ENCODE results near the gene OLR1. TPM values are rescaled to one million over a fixed set of nuclear protein-coding genes. Genes with fewer than 3 reads are reported as not detected.
A peak's percentile ranks its signal among the peaks of the same experiment; 100 is the strongest.

Gene OLR1
- total and polyA plus RNA-seq, 2 donors (not counting 3 experiments of a cell fraction or from before 2014, with no cell fraction given), result not detected

GRCh38 chr12:10215436-10215835 lies 43.5 kb upstream of the OLR1 start:
- H3K4me1 ChIP-seq (ENCODE audit: control insufficient read depth, extremely low read depth, insufficient read depth, low read length), result peaks cover 17% of the 10 kb centered on the region
- BruUV-seq (replicated peaks), result no TSS peak
- no peaks in the 10 kb centered on the region for H4K20me1 ChIP-seq (replicated peaks; ENCODE audit: control insufficient read depth, extremely low read depth, insufficient read depth, low read length)
- no peak for TF ChIP-seq MAX (IDR thresholded peaks at IDR 0.05; ENCODE audit: insufficient read depth, insufficient read length)
- TF ChIP-seq MYC (IDR thresholded peaks at IDR 0.05; ENCODE audit: low read depth, low read length), result no peak
- TF ChIP-seq, protein P1, sequence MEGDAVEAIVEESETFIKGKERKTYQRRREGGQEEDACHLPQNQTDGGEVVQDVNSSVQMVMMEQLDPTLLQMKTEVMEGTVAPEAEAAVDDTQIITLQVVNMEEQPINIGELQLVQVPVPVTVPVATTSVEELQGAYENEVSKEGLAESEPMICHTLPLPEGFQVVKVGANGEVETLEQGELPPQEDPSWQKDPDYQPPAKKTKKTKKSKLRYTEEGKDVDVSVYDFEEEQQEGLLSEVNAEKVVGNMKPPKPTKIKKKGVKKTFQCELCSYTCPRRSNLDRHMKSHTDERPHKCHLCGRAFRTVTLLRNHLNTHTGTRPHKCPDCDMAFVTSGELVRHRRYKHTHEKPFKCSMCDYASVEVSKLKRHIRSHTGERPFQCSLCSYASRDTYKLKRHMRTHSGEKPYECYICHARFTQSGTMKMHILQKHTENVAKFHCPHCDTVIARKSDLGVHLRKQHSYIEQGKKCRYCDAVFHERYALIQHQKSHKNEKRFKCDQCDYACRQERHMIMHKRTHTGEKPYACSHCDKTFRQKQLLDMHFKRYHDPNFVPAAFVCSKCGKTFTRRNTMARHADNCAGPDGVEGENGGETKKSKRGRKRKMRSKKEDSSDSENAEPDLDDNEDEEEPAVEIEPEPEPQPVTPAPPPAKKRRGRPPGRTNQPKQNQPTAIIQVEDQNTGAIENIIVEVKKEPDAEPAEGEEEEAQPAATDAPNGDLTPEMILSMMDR (IDR thresholded peaks at IDR 0.05; ENCODE audit: extremely low read depth in 1 of 2, insufficient read depth in 1 of 2, low read depth in 1 of 2, low read length in 2 of 2), result no peak
- TF ChIP-seq POLR2A (IDR thresholded peaks at IDR 0.05; ENCODE audit: low read depth, low read length), result no peak
- TF ChIP-seq FOS (IDR thresholded peaks at IDR 0.05; ENCODE audit: borderline replicate concordance, insufficient read depth, low read length), result no peak
- TF ChIP-seq POLR2AphosphoS5 (IDR thresholded peaks at IDR 0.05; ENCODE audit: insufficient read depth, low read depth, low read length), result no peak
- no peak for TF ChIP-seq GATA2 (IDR thresholded peaks at IDR 0.05; ENCODE audit: insufficient read depth, insufficient read length, low read depth, low read length)
- no peak for TF ChIP-seq JUN (IDR thresholded peaks at IDR 0.05; ENCODE audit: borderline replicate concordance, insufficient read depth, insufficient read length, low read depth)
- ChIA-PET CTCF (interaction anchor here (1.5 to 4.0 kb wide), 3 partner anchors 61 to 535 kb away, joined by 3 to 22 read pairs (median 6); no protein-coding TSS in a partner anchor), POLR2A (no interaction called here)
- intact Hi-C loops (cut with micrococcal nuclease), result no loop called here
- H3K36me3 ChIP-seq (ENCODE audit: control insufficient read depth in 2 of 2, extremely low read depth in 1 of 2, insufficient read depth in 2 of 2, low read length in 2 of 2), result peaks cover 6 to 7% of the 10 kb centered on the region in 2 experiments
- H3K27me3 ChIP-seq (ENCODE audit: control insufficient read depth in 2 of 2, insufficient read depth in 2 of 2, low read length in 2 of 2), result no peaks in the 10 kb centered on the region
- H3K4me3 ChIP-seq (replicated peaks in 1 of 3; ENCODE audit: insufficient read depth in 1 of 3, low read depth in 1 of 3, low read length in 3 of 3), result peak overlapping the region in 1 of 3 experiments; percentile 93
- H2AFZ ChIP-seq (ENCODE audit: low read depth, low read length), result no peak overlapping the region
- FAIRE-seq (no peak), DNase-seq (ENCODE audit: low read depth, low spot score) (no peak)
- H3K9ac ChIP-seq (replicated peaks; ENCODE audit: extremely low read depth, insufficient read depth, low read length), result no peak overlapping the region
- dilution Hi-C loops (cut with MboI; ENCODE audit: extremely low pct_ligation_motif_present, low sequenced_read_pairs), result no loop called here
- peak overlapping the region; percentile 96 for H3K27ac ChIP-seq (ENCODE audit: insufficient read depth, low read depth, low read length)
- peaks cover 38% of the 10 kb centered on the region for H3K79me2 ChIP-seq (ENCODE audit: control insufficient read depth, insufficient read depth, low read length)
- H3K4me2 ChIP-seq (ENCODE audit: insufficient read depth, low read length), result peak overlapping the region; percentile 100
- no peaks in the 10 kb centered on the region for H3K9me1 ChIP-seq (replicated peaks; ENCODE audit: control insufficient read depth, extremely low read depth, insufficient read depth, low read length)
- H3K9me3 ChIP-seq (replicated peaks; ENCODE audit: control insufficient read depth, insufficient read depth, low read length), result no peaks in the 10 kb centered on the region

Measured in endothelial cell of umbilical vein (primary cell).